ENCODE results near the gene FAM168A. TPM values are rescaled to one million over a fixed set of nuclear protein-coding genes. Genes with fewer than 3 reads are reported as not detected.

Gene FAM168A
- total and polyA plus RNA-seq, 2 donors from 2014 or later: 8.9 to 38.1 TPM

DNA sequence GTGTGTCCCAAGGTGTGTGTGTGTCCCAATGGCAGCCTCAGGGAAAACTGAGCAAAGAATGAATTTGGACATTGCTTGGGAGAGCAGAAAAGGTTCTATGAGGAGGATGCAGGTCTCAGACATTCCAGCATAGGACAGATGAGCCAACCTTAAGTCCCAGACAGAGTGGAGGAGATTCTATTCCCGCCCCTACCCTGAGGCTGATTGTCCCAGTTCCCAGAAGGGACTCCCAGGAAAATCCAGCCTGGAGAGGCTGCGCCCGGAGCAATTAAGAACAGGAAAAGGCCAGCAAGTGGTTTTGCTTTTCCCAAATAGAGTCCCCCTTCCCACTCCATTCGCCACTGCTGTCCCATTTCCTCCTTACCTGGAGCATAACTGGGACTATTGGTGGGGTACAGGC lies 167.6 kb downstream of the FAM168A start:
- no peak for FAIRE-seq

GRCh38 chr11:73429121-73429750 lies 168.7 kb downstream of the FAM168A start:
- Histone ChIP-seq H3K27me3 (ENCODE audit: control insufficient read depth, insufficient read depth, low read length) (no peaks in the 10 kb centered on the region), H3K27ac (ENCODE audit: low read depth in 2 of 2, low read length in 2 of 2) (no peak overlapping the region), H3K9me3 (ENCODE audit: control insufficient read depth in 2 of 3, insufficient read depth in 1 of 3, low read length in 3 of 3) (no peaks in the 10 kb centered on the region), H3K4me1 (ENCODE audit: control insufficient read depth in 2 of 3, insufficient read depth in 2 of 3, low read depth in 1 of 3, low read length in 3 of 3) (peaks cover 0 to 3% (median 0%) of the 10 kb centered on the region in 3 donors), H3K9ac (ENCODE audit: low read length in 3 of 3) (no peak overlapping the region), H3K36me3 (ENCODE audit: control insufficient read depth in 2 of 3, insufficient read depth in 3 of 3, low read length in 3 of 3) (no peaks in the 10 kb centered on the region), H3K4me3 (ENCODE audit: low read length in 3 of 3) (no peak overlapping the region)
- DNase-seq (no peak), FAIRE-seq (no peak)
- TF ChIP-seq, protein P1, sequence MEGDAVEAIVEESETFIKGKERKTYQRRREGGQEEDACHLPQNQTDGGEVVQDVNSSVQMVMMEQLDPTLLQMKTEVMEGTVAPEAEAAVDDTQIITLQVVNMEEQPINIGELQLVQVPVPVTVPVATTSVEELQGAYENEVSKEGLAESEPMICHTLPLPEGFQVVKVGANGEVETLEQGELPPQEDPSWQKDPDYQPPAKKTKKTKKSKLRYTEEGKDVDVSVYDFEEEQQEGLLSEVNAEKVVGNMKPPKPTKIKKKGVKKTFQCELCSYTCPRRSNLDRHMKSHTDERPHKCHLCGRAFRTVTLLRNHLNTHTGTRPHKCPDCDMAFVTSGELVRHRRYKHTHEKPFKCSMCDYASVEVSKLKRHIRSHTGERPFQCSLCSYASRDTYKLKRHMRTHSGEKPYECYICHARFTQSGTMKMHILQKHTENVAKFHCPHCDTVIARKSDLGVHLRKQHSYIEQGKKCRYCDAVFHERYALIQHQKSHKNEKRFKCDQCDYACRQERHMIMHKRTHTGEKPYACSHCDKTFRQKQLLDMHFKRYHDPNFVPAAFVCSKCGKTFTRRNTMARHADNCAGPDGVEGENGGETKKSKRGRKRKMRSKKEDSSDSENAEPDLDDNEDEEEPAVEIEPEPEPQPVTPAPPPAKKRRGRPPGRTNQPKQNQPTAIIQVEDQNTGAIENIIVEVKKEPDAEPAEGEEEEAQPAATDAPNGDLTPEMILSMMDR (IDR thresholded peaks at IDR 0.05; ENCODE audit: borderline replicate concordance, extremely low read depth, insufficient read depth): no peak
- intact Hi-C loops (cut with DNase I): no loop called here

More for the DNA sequence above, 167.6 kb downstream of the FAM168A start:
- Histone ChIP-seq H3K4me1 (ENCODE audit: control insufficient read depth in 2 of 3, insufficient read depth in 2 of 3, low read depth in 1 of 3, low read length in 3 of 3) (peaks cover 0 to 3% (median 0%) of the 10 kb centered on the region in 3 donors), H3K27ac (ENCODE audit: low read depth in 2 of 2, low read length in 2 of 2) (no peak overlapping the region), H3K36me3 (ENCODE audit: control insufficient read depth in 2 of 3, insufficient read depth in 3 of 3, low read length in 3 of 3) (no peaks in the 10 kb centered on the region), H3K9me3 (ENCODE audit: control insufficient read depth in 2 of 3, insufficient read depth in 1 of 3, low read length in 3 of 3) (no peaks in the 10 kb centered on the region), H3K27me3 (ENCODE audit: control insufficient read depth, insufficient read depth, low read length) (no peaks in the 10 kb centered on the region), H3K9ac (ENCODE audit: low read length in 3 of 3) (no peak overlapping the region), H3K4me3 (ENCODE audit: low read length in 3 of 3) (no peak overlapping the region)
- intact Hi-C loops (cut with DNase I): no loop called here
- TF ChIP-seq, protein P1 (IDR thresholded peaks at IDR 0.05; ENCODE audit: borderline replicate concordance, extremely low read depth, insufficient read depth): no peak
- DNase-seq: no peak

GRCh38 chr11:73428699-73429098 lies 169.2 kb downstream of the FAM168A start:
- H3K4me3 ChIP-seq (ENCODE audit: low read length in 3 of 3): no peak overlapping the region
- no peak overlapping the region for H3K9ac ChIP-seq (ENCODE audit: low read length in 3 of 3)
- no peaks in the 10 kb centered on the region for H3K9me3 ChIP-seq (ENCODE audit: control insufficient read depth in 2 of 3, insufficient read depth in 1 of 3, low read length in 3 of 3)
- TF ChIP-seq, protein P1 (IDR thresholded peaks at IDR 0.05; ENCODE audit: borderline replicate concordance, extremely low read depth, insufficient read depth): no peak
- no peaks in the 10 kb centered on the region for H3K27me3 ChIP-seq (ENCODE audit: control insufficient read depth, insufficient read depth, low read length)
- no peak overlapping the region for H3K27ac ChIP-seq (ENCODE audit: low read depth in 2 of 2, low read length in 2 of 2)
- FAIRE-seq (no peak), DNase-seq (no peak)
- H3K36me3 ChIP-seq (ENCODE audit: control insufficient read depth in 2 of 3, insufficient read depth in 3 of 3, low read length in 3 of 3): no peaks in the 10 kb centered on the region
- peaks cover 0 to 3% (median 0%) of the 10 kb centered on the region in 3 donors for H3K4me1 ChIP-seq (ENCODE audit: control insufficient read depth in 2 of 3, insufficient read depth in 2 of 3, low read depth in 1 of 3, low read length in 3 of 3)
- intact Hi-C loops (cut with DNase I): no loop called here

Data from kidney (tissue), 14 donors.